ENCODE measurements around the gene SMAD1. TPM values are rescaled to one million over a fixed set of nuclear protein-coding genes. Genes with fewer than 3 reads are reported as not detected.
"Not testable (repeated sequence)": the region's sequence is repeated elsewhere in the genome, so short reads cannot be mapped to it uniquely, and the experiment has no call there.

Gene SMAD1
- total RNA-seq, 1 experiment from 2014 or later: 15.4 TPM

- H3K36me3 Mint-ChIP-seq: no peaks in the 10 kb centered on the region
- no peaks in the 10 kb centered on the region for H3K27me3 Mint-ChIP-seq (ENCODE audit: low read depth)
- H3K4me1 Mint-ChIP-seq: peaks cover 20% of the 10 kb centered on the region
- H3K4me3 Mint-ChIP-seq: no peak overlapping the region
- ChIA-PET POLR2A (no interaction called here), CTCF (interaction anchor here (0.6 kb wide), 1 partner anchor 149 kb away, joined by 3 read pairs; no protein-coding TSS in a partner anchor)
- DNase-seq (ENCODE audit: low spot score) (no peak), ATAC-seq (no peak)
- no peak overlapping the region for H3K27ac Mint-ChIP-seq
- no peaks in the 10 kb centered on the region for H3K9me3 Mint-ChIP-seq
- no peak for TF ChIP-seq CDX4 (CRISPR knock-in tag; IDR thresholded peaks at IDR 0.05; ENCODE audit: borderline replicate concordance)
These were observed 50.2 kb downstream of the SMAD1 start for GRCh38 chr4:145531859-145532258.

GRCh38 chr4:145533001-145533400, 51.3 kb downstream of the SMAD1 start:
- Mint-ChIP-seq H3K4me1 (peaks cover 28% of the 10 kb centered on the region), H3K4me3 (no peak overlapping the region), H3K27me3 (ENCODE audit: low read depth) (no peaks in the 10 kb centered on the region), H3K36me3 (no peaks in the 10 kb centered on the region), H3K27ac (no peak overlapping the region), H3K9me3 (no peaks in the 10 kb centered on the region)
- DNase-seq (ENCODE audit: low spot score) (no peak), ATAC-seq (peak; percentile 36; the same call in 1 of the 2 replicates)
- ChIA-PET CTCF (no interaction called here), POLR2A (no interaction called here)
- TF ChIP-seq USF1 (CRISPR knock-in tag; IDR thresholded peaks at IDR 0.05): no peak
- no peak for TF ChIP-seq ZNF671 (CRISPR knock-in tag; IDR thresholded peaks at IDR 0.05)
- no peak for TF ChIP-seq NFATC4 (CRISPR knock-in tag; IDR thresholded peaks at IDR 0.05)

GRCh38 chr4:145533415-145533814, 51.8 kb downstream of the SMAD1 start:
- H3K36me3 Mint-ChIP-seq; H3K27ac Mint-ChIP-seq; H3K4me3 Mint-ChIP-seq; POLR2A ChIA-PET; CTCF ChIA-PET; H3K9me3 Mint-ChIP-seq; ATAC-seq; H3K27me3 Mint-ChIP-seq (ENCODE audit: low read depth); DNase-seq (ENCODE audit: low spot score): not testable (repeated sequence)
- TF ChIP-seq ZNF121 (CRISPR knock-in tag; IDR thresholded peaks at IDR 0.05): peak; percentile 88
- peaks cover 29% of the 10 kb centered on the region for H3K4me1 Mint-ChIP-seq

- no peaks in the 10 kb centered on the region for H3K27me3 Mint-ChIP-seq (ENCODE audit: low read depth)
- no peaks in the 10 kb centered on the region for H3K9me3 Mint-ChIP-seq
- ChIA-PET CTCF (no interaction called here), POLR2A (no interaction called here)
- peaks cover 31% of the 10 kb centered on the region for H3K4me1 Mint-ChIP-seq
- H3K4me3 Mint-ChIP-seq: no peak overlapping the region
- H3K36me3 Mint-ChIP-seq: no peaks in the 10 kb centered on the region
- DNase-seq (ENCODE audit: low spot score) (no peak), ATAC-seq (no peak)
- H3K27ac Mint-ChIP-seq: no peak overlapping the region
- TF ChIP-seq PRDM15 (CRISPR knock-in tag; IDR thresholded peaks at IDR 0.05) (no peak), ATF2 (CRISPR knock-in tag; IDR thresholded peaks at IDR 0.05; ENCODE audit: borderline replicate concordance, low read depth) (no peak), NR2C2 (CRISPR knock-in tag; IDR thresholded peaks at IDR 0.05) (no peak), CREM (CRISPR knock-in tag; IDR thresholded peaks at IDR 0.05) (no peak), NFE2L1 (CRISPR knock-in tag; IDR thresholded peaks at IDR 0.05) (no peak), ZNF532 (CRISPR knock-in tag; IDR thresholded peaks at IDR 0.05; ENCODE audit: borderline replicate concordance) (no peak)
These were observed 52.3 kb downstream of the SMAD1 start for GRCh38 chr4:145533961-145534360.
